Gastroesophageal sphincter (tissue), 3 donors: ENCODE data around the gene TTC39C.

ENCODE experiments used
- POLR2A ChIP-seq, 2 donors: fragments of 450-650 bp; IDR thresholded peaks; one replicate each; pipeline ENCODE4 v1.6.1; 2017; ENCODE audit warnings: antibody characterized with exemption in 2 of 2, mild to moderate bottlenecking in 2 of 2, moderate library complexity in 1 of 2
- TF ChIP-seq, protein P1 (sequence below), 4 experiments: fragments of 200-600 bp in 2 of 4; fragments of 450-650 bp in 2 of 4; sonication (generic) in 1 of 4; IDR thresholded peaks; one replicate each; pipeline ENCODE4 v1.5.1; 2017 to 2019; ENCODE audit warnings: antibody characterized with exemption in 4 of 4, mild to moderate bottlenecking in 2 of 4, moderate library complexity in 2 of 4

DNA sequence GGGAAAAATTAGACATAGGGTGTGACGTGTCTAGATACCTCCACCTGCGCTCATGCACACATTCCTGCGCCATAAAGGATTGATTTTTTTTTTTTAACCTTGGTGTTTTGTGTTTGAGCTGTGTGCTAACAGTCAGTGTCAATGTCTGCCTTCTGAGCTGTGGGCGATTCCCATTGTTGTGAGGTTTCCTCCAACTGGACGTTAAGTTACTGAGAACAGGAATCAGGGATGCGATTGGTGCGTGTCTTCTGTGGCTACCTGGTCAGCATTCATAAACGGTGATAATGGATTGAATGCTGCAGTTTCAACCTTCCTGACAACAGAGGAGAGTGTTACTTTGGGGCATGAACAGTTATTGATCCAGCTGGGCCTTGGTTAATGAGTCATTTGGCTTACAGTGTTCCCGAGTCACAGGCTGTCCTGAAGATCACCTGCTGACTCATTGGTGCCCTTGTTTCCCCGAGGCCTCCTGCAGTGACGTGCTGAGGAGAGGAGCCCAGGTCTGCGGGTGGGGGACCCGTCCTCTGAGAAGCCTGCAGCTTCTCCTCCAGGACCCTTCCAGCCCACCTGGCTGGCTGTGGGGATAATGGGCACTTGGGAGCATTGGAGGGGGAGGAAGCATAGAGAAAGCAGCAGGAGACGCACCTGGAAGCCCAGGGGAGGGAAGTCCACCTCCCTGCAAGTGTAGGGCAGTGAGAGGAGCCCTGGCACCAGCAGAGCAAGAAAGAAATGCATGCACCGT is 98.5 kb downstream of the TTC39C start:
- no peak for TF ChIP-seq POLR2A (IDR thresholded peaks at IDR 0.05)
- TF ChIP-seq, protein P1, sequence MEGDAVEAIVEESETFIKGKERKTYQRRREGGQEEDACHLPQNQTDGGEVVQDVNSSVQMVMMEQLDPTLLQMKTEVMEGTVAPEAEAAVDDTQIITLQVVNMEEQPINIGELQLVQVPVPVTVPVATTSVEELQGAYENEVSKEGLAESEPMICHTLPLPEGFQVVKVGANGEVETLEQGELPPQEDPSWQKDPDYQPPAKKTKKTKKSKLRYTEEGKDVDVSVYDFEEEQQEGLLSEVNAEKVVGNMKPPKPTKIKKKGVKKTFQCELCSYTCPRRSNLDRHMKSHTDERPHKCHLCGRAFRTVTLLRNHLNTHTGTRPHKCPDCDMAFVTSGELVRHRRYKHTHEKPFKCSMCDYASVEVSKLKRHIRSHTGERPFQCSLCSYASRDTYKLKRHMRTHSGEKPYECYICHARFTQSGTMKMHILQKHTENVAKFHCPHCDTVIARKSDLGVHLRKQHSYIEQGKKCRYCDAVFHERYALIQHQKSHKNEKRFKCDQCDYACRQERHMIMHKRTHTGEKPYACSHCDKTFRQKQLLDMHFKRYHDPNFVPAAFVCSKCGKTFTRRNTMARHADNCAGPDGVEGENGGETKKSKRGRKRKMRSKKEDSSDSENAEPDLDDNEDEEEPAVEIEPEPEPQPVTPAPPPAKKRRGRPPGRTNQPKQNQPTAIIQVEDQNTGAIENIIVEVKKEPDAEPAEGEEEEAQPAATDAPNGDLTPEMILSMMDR (IDR thresholded peaks at IDR 0.05), result no peak
